Activated naive CD8-positive, alpha-beta T cell treated with anti-CD3 and anti-CD28 coated beads, Interleukin-2, amount 50 U/mL, for 24 hours (primary cell): ENCODE results near the gene TBX15.

Experiments
- ATAC-seq: fragments of 150-1000 bp; cut with Tn5 transposase; one replicate; pipeline ENCODE4 v1.10.0; 2021
- DNase-seq: peaks from one replicate; pipeline ENCODE4 v3.0.0; 2021
- H3K27ac Mint-ChIP-seq: one replicate; pipeline ENCODE4 v1.8.0; 2021; ENCODE audit warnings: mild to moderate bottlenecking, mixed read lengths
- H3K27me3 Mint-ChIP-seq: one replicate; pipeline ENCODE4 v1.8.0; 2021; ENCODE audit warnings: mixed read lengths
- H3K36me3 Mint-ChIP-seq: one replicate; pipeline ENCODE4 v1.8.0; 2021; ENCODE audit warnings: low read depth, mixed read lengths
- H3K4me1 Mint-ChIP-seq: one replicate; pipeline ENCODE4 v1.8.0; 2021; ENCODE audit warnings: mixed read lengths
- H3K4me3 Mint-ChIP-seq: one replicate; pipeline ENCODE4 v1.8.0; 2021; ENCODE audit warnings: mild to moderate bottlenecking, moderate library complexity, mixed read lengths
- H3K9me3 Mint-ChIP-seq: one replicate; pipeline ENCODE4 v1.8.0; 2021; ENCODE audit warnings: mixed read lengths

Gene TBX15

GRCh38 chr1:119006406-119007279 lies 18.5 kb upstream of the TBX15 start:
- ATAC-seq, result no peak
- peaks cover 13% of the 10 kb centered on the region for H3K36me3 Mint-ChIP-seq
- H3K9me3 Mint-ChIP-seq, result peaks cover 17% of the 10 kb centered on the region
- peaks cover 74% of the 10 kb centered on the region for H3K27me3 Mint-ChIP-seq
- peaks cover 10% of the 10 kb centered on the region for H3K4me1 Mint-ChIP-seq
- no peak for DNase-seq
- no peak overlapping the region for H3K27ac Mint-ChIP-seq
- H3K4me3 Mint-ChIP-seq, result no peak overlapping the region

GRCh38 chr1:119005724-119006405 lies 17.7 kb upstream of the TBX15 start:
- peaks cover 10% of the 10 kb centered on the region for H3K4me1 Mint-ChIP-seq
- no peak for DNase-seq
- no peak overlapping the region for H3K4me3 Mint-ChIP-seq
- H3K36me3 Mint-ChIP-seq, result peaks cover 13% of the 10 kb centered on the region
- H3K9me3 Mint-ChIP-seq, result peaks cover 17% of the 10 kb centered on the region
- peaks cover 81% of the 10 kb centered on the region for H3K27me3 Mint-ChIP-seq
- no peak for ATAC-seq
- H3K27ac Mint-ChIP-seq, result no peak overlapping the region

GRCh38 chr1:119004781-119005180 lies 16.6 kb upstream of the TBX15 start:
- DNase-seq, result no peak
- H3K27me3 Mint-ChIP-seq, result peaks cover 85% of the 10 kb centered on the region
- no peak for ATAC-seq
- peaks cover 10% of the 10 kb centered on the region for H3K36me3 Mint-ChIP-seq
- no peak overlapping the region for H3K27ac Mint-ChIP-seq
- no peak overlapping the region for H3K4me3 Mint-ChIP-seq
- peaks cover 17% of the 10 kb centered on the region for H3K9me3 Mint-ChIP-seq
- peaks cover 13% of the 10 kb centered on the region for H3K4me1 Mint-ChIP-seq

GRCh38 chr1:119004129-119004527 lies 16.0 kb upstream of the TBX15 start:
- no peak for ATAC-seq
- DNase-seq, result no peak
- H3K9me3 Mint-ChIP-seq, result peaks cover 12% of the 10 kb centered on the region
- H3K36me3 Mint-ChIP-seq, result peaks cover 10% of the 10 kb centered on the region
- H3K27me3 Mint-ChIP-seq, result peaks cover 87% of the 10 kb centered on the region
- no peak overlapping the region for H3K27ac Mint-ChIP-seq
- no peak overlapping the region for H3K4me3 Mint-ChIP-seq
- H3K4me1 Mint-ChIP-seq, result peaks cover 15% of the 10 kb centered on the region

GRCh38 chr1:119003413-119004128 lies 15.4 kb upstream of the TBX15 start:
- H3K4me3 Mint-ChIP-seq, result no peak overlapping the region
- no peak for DNase-seq
- no peak for ATAC-seq
- peaks cover 14% of the 10 kb centered on the region for H3K4me1 Mint-ChIP-seq
- H3K36me3 Mint-ChIP-seq, result peaks cover 10% of the 10 kb centered on the region
- H3K9me3 Mint-ChIP-seq, result peaks cover 7% of the 10 kb centered on the region
- H3K27ac Mint-ChIP-seq, result no peak overlapping the region
- H3K27me3 Mint-ChIP-seq, result peaks cover 88% of the 10 kb centered on the region

- Mint-ChIP-seq H3K27me3 (peaks cover 92% of the 10 kb centered on the region), H3K9me3 (peaks cover 6% of the 10 kb centered on the region), H3K36me3 (peaks cover 7% of the 10 kb centered on the region), H3K4me1 (peaks cover 12% of the 10 kb centered on the region), H3K4me3 (no peak overlapping the region), H3K27ac (no peak overlapping the region)
- ATAC-seq (no peak), DNase-seq (no peak)
Observed at GRCh38 chr1:119002028-119002686, 14.0 kb upstream of the TBX15 start.

GRCh38 chr1:119001181-119002027 lies 13.3 kb upstream of the TBX15 start:
- Mint-ChIP-seq H3K36me3 (peaks cover 6% of the 10 kb centered on the region), H3K4me1 (peaks cover 11% of the 10 kb centered on the region), H3K27ac (no peak overlapping the region), H3K9me3 (peaks cover 6% of the 10 kb centered on the region), H3K4me3 (no peak overlapping the region), H3K27me3 (peaks cover 93% of the 10 kb centered on the region)
- DNase-seq (no peak), ATAC-seq (no peak)

GRCh38 chr1:119000371-119001180 lies 12.4 kb upstream of the TBX15 start:
- H3K36me3 Mint-ChIP-seq, result peaks cover under 1% of the 10 kb centered on the region
- no peak for ATAC-seq
- H3K9me3 Mint-ChIP-seq, result peaks cover 1% of the 10 kb centered on the region
- H3K4me1 Mint-ChIP-seq, result peaks cover 8% of the 10 kb centered on the region
- no peak for DNase-seq
- H3K27me3 Mint-ChIP-seq, result peaks cover 90% of the 10 kb centered on the region
- H3K4me3 Mint-ChIP-seq, result no peak overlapping the region
- H3K27ac Mint-ChIP-seq, result no peak overlapping the region

GRCh38 chr1:118999348-119000071 lies 11.4 kb upstream of the TBX15 start:
- no peak for ATAC-seq

GRCh38 chr1:118998171-118998570 lies 10.0 kb upstream of the TBX15 start:
- Mint-ChIP-seq H3K27ac (no peak overlapping the region), H3K27me3 (peaks cover 90% of the 10 kb centered on the region), H3K4me3 (no peak overlapping the region), H3K36me3 (peaks cover 2% of the 10 kb centered on the region), H3K9me3 (no peaks in the 10 kb centered on the region), H3K4me1 (peaks cover 8% of the 10 kb centered on the region)
- ATAC-seq (no peak), DNase-seq (no peak)

More at GRCh38 chr1:118999348-119000071, 11.4 kb upstream of the TBX15 start:
- H3K4me3 Mint-ChIP-seq, result no peak overlapping the region
- peaks cover 8% of the 10 kb centered on the region for H3K4me1 Mint-ChIP-seq
- H3K9me3 Mint-ChIP-seq, result no peaks in the 10 kb centered on the region
- H3K27ac Mint-ChIP-seq, result no peak overlapping the region
- H3K36me3 Mint-ChIP-seq, result no peaks in the 10 kb centered on the region
- no peak for DNase-seq
- peaks cover 92% of the 10 kb centered on the region for H3K27me3 Mint-ChIP-seq

GRCh38 chr1:118997225-118997624 lies 9.1 kb upstream of the TBX15 start:
- peaks cover 3% of the 10 kb centered on the region for H3K9me3 Mint-ChIP-seq
- DNase-seq (no peak), ATAC-seq (no peak)
- H3K4me3 Mint-ChIP-seq, result no peak overlapping the region
- no peak overlapping the region for H3K27ac Mint-ChIP-seq
- peaks cover 84% of the 10 kb centered on the region for H3K27me3 Mint-ChIP-seq
- peaks cover 4% of the 10 kb centered on the region for H3K36me3 Mint-ChIP-seq
- peaks cover 8% of the 10 kb centered on the region for H3K4me1 Mint-ChIP-seq

- Mint-ChIP-seq H3K27ac (no peak overlapping the region), H3K27me3 (peaks cover 85% of the 10 kb centered on the region), H3K4me3 (no peak overlapping the region), H3K9me3 (peaks cover 5% of the 10 kb centered on the region), H3K36me3 (peaks cover 6% of the 10 kb centered on the region), H3K4me1 (peaks cover 6% of the 10 kb centered on the region)
- no peak for ATAC-seq
- DNase-seq, result no peak
Observed at GRCh38 chr1:118995312-118996016, 7.3 kb upstream of the TBX15 start.
